Activated B cell treated with CpG ODN at 0.5 μM for 24 hours (primary cell): ENCODE measurements around the gene LMF2. TPM values are rescaled to one million over a fixed set of nuclear protein-coding genes. Genes with fewer than 3 reads are reported as not detected.

Source experiments
- ATAC-seq: fragments of 200-7000 bp; cut with Tn5 transposase; one replicate; pipeline ENCODE4 v1.10.0; 2021; ENCODE audit warnings: low read depth, mild to moderate bottlenecking, moderate library complexity
- CTCF ChIA-PET: fragments of 350-600 bp; sonication (Branson Sonifier 250); formaldehyde crosslinking; loops from one replicate; lab custom pipeline; 2021; ENCODE audit warnings: antibody characterized with exemption; lab: Charles Lee
- POLR2A ChIA-PET: fragments of 350-600 bp; sonication (Branson Sonifier 250); formaldehyde crosslinking; loops from one replicate; lab custom pipeline; 2021; ENCODE audit warnings: antibody characterized with exemption; lab: Charles Lee
- DNase-seq: peaks from one replicate; pipeline ENCODE4 v3.0.0; 2022
- H3K27ac Mint-ChIP-seq: one replicate; pipeline ENCODE4 v1.8.0; 2020; ENCODE audit warnings: mixed read lengths
- H3K27me3 Mint-ChIP-seq: one replicate; pipeline ENCODE4 v1.8.0; 2021; ENCODE audit warnings: mixed read lengths
- H3K36me3 Mint-ChIP-seq: one replicate; pipeline ENCODE4 v1.8.0; 2021; ENCODE audit warnings: low read depth, mixed read lengths
- H3K4me1 Mint-ChIP-seq: one replicate; pipeline ENCODE4 v1.8.0; 2021; ENCODE audit warnings: mixed read lengths
- H3K4me3 Mint-ChIP-seq: one replicate; pipeline ENCODE4 v1.8.0; 2020; ENCODE audit warnings: mild to moderate bottlenecking, mixed read lengths
- H3K9me3 Mint-ChIP-seq: one replicate; pipeline ENCODE4 v1.8.0; 2020; ENCODE audit warnings: mixed read lengths
- CTCF ChIP-seq: fragments of 200-600 bp; IDR thresholded peaks from one replicate; pipeline ENCODE4 v1.8.0; 2022; ENCODE audit warnings: antibody characterized with exemption, mild to moderate bottlenecking
- intact Hi-C: fragments of 100-400 bp; cut with micrococcal nuclease; formaldehyde crosslinking; loops from one replicate; pipeline ENCODE4 v1.15.1; 2024
- total RNA-seq: library from RNA; stranded (reverse); gene quantifications from 2 replicates; pipeline ENCODE4 v1.2.3, GENCODE V29; 2022

The LMF2 gene
- total RNA-seq, 1 donor from 2014 or later: 81.0 TPM

DNA sequence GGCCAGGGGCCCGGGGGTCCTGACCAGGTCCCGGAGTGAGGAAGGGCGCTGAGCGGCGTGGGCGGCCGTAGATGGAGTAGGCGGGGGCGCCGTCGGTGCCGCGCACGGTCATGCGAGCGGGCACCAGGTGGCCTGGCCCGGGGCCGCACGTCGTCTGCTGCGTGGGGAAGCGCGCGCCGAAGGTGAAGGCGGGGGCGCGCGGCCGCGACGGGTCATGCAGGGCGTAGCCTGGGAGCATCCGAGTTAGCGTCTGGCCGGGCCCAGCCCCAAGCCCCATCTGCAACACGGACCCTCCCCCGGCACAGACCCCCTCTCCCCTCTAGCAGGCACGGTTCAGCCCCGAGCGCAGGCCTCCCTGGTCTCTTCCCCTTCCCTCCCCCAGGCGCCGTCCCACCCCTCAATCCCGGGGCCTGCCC, 24.1 kb upstream of the LMF2 start:
- intact Hi-C loops: loop anchor here (1.0 to 2.0 kb wide), 6 partner anchors 8 to 341 kb away; partner anchors contain the start of genes CHKB, SBF1 and SYCE3
- ATAC-seq: peak; percentile 43
- CTCF ChIA-PET: interaction anchor here (0.7 to 1.4 kb wide), 4 partner anchors 9 to 31 kb away, joined by 3 to 4 read pairs (median 3); partner anchors contain the start of gene SYCE3
- H3K27ac Mint-ChIP-seq: peak overlapping the region; percentile 99
- H3K27me3 Mint-ChIP-seq: no peaks in the 10 kb centered on the region
- POLR2A ChIA-PET: interaction anchor here (0.7 to 13.6 kb wide), 13 partner anchors 14 to 341 kb away, joined by 3 to 946 read pairs (median 5); partner anchors contain the start of genes ADM2, CHKB, KLHDC7B and LMF2
- TF ChIP-seq CTCF: no peak
- peaks cover 12% of the 10 kb centered on the region for H3K36me3 Mint-ChIP-seq
- no peaks in the 10 kb centered on the region for H3K9me3 Mint-ChIP-seq
- H3K4me1 Mint-ChIP-seq: peaks cover 59% of the 10 kb centered on the region
- peak; percentile 78 for DNase-seq
- H3K4me3 Mint-ChIP-seq: peak overlapping the region; percentile 92

- ChIA-PET CTCF (interaction anchor here (0.7 to 1.4 kb wide), 4 partner anchors 9 to 32 kb away, joined by 3 to 4 read pairs (median 3); partner anchors contain the start of gene SYCE3), POLR2A (interaction anchor here (0.6 to 13.6 kb wide), 12 partner anchors 14 to 340 kb away, joined by 3 to 946 read pairs (median 6); partner anchors contain the start of genes ADM2, CHKB, KLHDC7B and LMF2)
- Mint-ChIP-seq H3K4me3 (peak overlapping the region; percentile 92), H3K4me1 (peaks cover 55% of the 10 kb centered on the region), H3K9me3 (no peaks in the 10 kb centered on the region), H3K27ac (peak overlapping the region; percentile 99), H3K36me3 (peaks cover 12% of the 10 kb centered on the region), H3K27me3 (no peaks in the 10 kb centered on the region)
- intact Hi-C loops: loop anchor here (1.0 to 2.0 kb wide), 6 partner anchors 8 to 340 kb away; partner anchors contain the start of genes CHKB, SBF1 and SYCE3
- DNase-seq (peak; percentile 86), ATAC-seq (peak; percentile 53)
- no peak for TF ChIP-seq CTCF
Observed at GRCh38 chr22:50530877-50531545, 23.5 kb upstream of the LMF2 start.

- CTCF ChIA-PET: no interaction called here
- ATAC-seq: peak; percentile 1
Observed at GRCh38 chr22:50530580-50530876, 23.0 kb upstream of the LMF2 start.

DNA sequence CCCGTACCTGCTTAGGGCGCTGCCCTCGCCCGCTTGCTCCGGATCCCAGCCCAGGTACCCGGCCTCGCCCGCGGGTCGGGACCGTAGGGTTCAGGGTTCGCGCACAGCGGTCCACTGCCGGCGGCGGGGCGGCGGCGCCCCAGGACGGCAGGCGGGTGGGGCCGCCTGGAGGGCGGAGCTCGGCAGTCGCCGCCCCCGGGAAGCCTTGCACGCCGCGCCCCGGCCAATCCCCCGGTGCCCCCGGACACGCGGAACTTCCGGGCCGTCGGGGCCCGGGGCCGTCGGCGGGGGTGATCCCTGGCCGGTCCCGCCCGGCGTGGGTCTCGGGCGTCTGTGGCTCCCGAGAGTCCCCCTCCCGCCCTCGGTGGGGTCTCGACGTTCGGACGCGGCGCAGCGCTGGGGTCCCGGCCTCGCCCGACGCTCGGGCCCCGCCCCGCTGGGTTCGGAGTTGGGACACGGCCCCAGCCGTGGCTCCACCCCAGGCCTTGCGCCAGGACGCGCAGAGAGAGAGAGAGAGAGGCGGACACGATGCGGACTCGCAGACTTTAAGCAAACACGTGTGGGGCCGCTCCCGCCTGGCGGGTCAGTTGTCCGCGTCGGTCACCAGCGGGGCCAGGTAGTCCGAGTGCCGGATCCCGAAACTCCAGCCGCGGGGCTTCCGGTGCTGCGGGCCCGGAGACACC, 22.5 kb upstream of the LMF2 start, which contains the start of gene TYMP:
TSS of gene TYMP (minus strand) at position 116 of the 683 bp plus-strand sequence. CDS start 303 bp downstream, outside the sequence.
- DNase-seq: peak; percentile 83
- Mint-ChIP-seq H3K4me3 (peak within 1 kb of the TSS; percentile 92), H3K9me3 (no peaks in the 10 kb centered on the region), H3K4me1 (peaks cover 52% of the 10 kb centered on the region), H3K27me3 (no peaks in the 10 kb centered on the region), H3K36me3 (peaks cover 12% of the 10 kb centered on the region), H3K27ac (peak within 1 kb of the TSS; percentile 99)
- ATAC-seq: peak; percentile 25
- ChIA-PET POLR2A (interaction anchor here (0.5 to 13.6 kb wide), 13 partner anchors 15 to 339 kb away, joined by 3 to 946 read pairs (median 5); partner anchors contain the start of genes ARSA, CHKB, KLHDC7B and LMF2), CTCF (interaction anchor here (0.7 to 0.9 kb wide), 2 partner anchors 9 to 91 kb away, joined by 4 read pairs; no protein-coding TSS in a partner anchor)
- TF ChIP-seq CTCF: no peak
- intact Hi-C loops: loop anchor here (2.0 to 5.0 kb wide), 3 partner anchors 55 to 603 kb away; partner anchors contain the start of gene SBF1

More at GRCh38 chr22:50530580-50530876, 23.0 kb upstream of the LMF2 start:
- H3K4me3 Mint-ChIP-seq: peak overlapping the region; percentile 92
- no peak for DNase-seq
- peaks cover 12% of the 10 kb centered on the region for H3K36me3 Mint-ChIP-seq
- TF ChIP-seq CTCF: no peak
- no peaks in the 10 kb centered on the region for H3K9me3 Mint-ChIP-seq
- H3K27ac Mint-ChIP-seq: peak overlapping the region; percentile 99
- H3K27me3 Mint-ChIP-seq: no peaks in the 10 kb centered on the region
- intact Hi-C loops: loop anchor here (2.0 kb wide), 2 partner anchors 56 to 340 kb away; partner anchors contain the start of gene SBF1
- H3K4me1 Mint-ChIP-seq: peaks cover 55% of the 10 kb centered on the region
- POLR2A ChIA-PET: interaction anchor here (0.6 to 13.6 kb wide), 10 partner anchors 15 to 269 kb away, joined by 3 to 946 read pairs (median 12); partner anchors contain the start of genes ADM2, CHKB, KLHDC7B and LMF2
